ENCODE results near the gene RTEL1. TPM values are rescaled to one million over a fixed set of nuclear protein-coding genes. Genes with fewer than 3 reads are reported as not detected.
A peak's percentile ranks its signal among the peaks of the same experiment; 100 is the strongest.
"Not testable (repeated sequence)": the region's sequence is repeated elsewhere in the genome, so short reads cannot be mapped to it uniquely, and the experiment has no call there.

The RTEL1 gene
- total RNA-seq, 1 donor = 13.5 TPM

DNA sequence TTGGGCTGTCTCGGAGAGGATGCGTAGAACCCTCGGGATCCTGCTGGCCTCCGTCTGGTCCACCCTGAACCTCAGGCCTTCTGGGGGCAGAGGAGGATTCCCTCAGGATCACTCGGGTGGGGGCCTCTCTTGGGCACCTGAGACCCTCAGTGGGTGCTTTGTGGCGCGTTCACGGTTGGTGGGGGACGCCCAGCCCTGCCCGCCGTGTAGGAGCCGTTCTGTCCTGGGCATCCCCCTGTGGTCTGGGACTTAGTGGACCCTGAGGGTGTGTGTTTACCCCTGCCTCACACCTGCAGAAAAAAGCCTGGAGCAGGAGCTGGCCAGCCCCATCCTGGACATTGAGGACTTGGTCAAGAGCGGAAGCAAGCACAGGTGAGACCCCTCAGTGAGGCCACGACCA is 7.6 kb downstream of the RTEL1 start:
- no peak for DNase-seq (ENCODE audit: low read depth in 2 of 3, low spot score in 2 of 3)

DNA sequence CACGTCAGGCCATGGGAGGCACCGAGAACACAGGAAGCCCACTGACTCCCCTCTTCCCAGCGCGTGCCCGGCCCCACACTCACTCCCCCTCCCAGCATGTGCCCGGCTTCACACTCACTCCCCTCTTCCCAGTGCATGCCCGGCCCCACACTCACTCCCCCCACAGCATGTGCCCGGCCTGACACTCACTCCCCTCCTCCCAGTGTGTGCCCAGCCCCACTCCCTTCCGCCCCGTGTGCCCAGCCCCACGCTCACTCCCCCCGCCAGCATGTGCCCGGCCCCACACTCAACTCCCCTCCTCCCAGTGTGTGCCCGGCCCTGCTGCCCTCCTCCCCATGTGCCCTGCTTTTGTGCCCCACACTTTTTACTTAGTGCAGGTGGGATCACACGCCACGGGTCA is 9.7 kb downstream of the RTEL1 start:
- DNase-seq (ENCODE audit: low read depth in 2 of 3, low spot score in 2 of 3) = no peak

GRCh38 chr20:63668351-63668750 is 10.2 kb downstream of the RTEL1 start:
- no peak for DNase-seq (ENCODE audit: low read depth in 2 of 3, low spot score in 2 of 3)

DNA sequence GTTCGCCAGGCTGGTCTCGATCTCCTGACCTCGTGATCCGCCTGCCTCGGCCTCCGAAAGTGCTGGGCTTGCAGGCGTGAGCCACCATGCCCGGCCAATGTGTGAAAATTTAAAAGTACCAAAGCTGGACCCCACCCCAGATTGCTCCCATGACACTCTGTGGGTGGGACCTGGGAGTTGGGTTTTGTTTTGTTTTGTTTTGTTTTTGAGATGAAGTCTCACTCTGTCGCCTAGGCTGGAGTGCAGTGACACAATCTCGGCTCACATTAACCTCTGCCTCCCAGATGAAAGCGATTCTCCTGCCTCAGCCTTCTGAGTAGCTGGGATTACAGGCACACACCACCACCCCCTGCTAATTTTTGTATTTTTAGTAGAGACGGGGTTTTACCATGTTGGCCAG is 13.6 kb downstream of the RTEL1 start:
- DNase-seq (ENCODE audit: low read depth in 2 of 3, low spot score in 2 of 3) = not testable (repeated sequence)

GRCh38 chr20:63672666-63673065 is 14.6 kb downstream of the RTEL1 start:
- no peak for DNase-seq (ENCODE audit: low read depth in 2 of 3, low spot score in 2 of 3)

- no peak for DNase-seq (ENCODE audit: low read depth in 2 of 3, low spot score in 2 of 3)
These were observed 15.8 kb downstream of the RTEL1 start for GRCh38 chr20:63673951-63674350.

DNA sequence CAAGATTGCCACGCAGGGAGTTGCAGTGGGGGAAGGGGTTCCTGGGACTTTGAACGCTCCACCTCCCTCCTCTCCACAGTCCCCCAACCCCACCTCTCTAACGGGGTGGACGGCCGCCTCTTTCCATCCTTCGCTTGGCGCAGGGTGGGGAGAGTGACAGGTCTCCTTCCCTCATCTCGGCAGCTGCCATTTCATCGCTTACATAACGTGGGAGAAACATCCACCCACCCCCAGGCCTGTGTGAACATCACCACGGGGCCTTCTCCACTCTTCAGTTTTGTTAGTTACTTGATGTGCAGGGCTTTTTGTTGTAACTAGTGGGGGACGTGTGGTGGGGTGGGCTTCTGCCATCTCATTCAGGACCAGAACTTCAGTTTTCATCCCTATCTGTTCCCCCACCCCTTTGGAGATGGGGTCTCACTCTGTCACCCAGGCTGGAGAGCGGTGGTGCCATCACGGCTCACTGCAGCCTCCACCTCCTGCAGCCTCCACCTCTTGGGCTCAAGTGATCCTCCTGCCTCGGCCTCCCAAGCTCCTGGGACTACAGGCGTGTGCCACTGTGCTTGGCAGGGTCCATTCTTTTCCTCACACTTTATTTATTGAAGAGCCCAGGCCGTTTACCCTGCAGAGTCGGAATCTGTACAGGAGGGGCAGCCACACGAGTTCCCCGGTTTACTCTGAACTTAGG is 17.7 kb downstream of the RTEL1 start:
- no peak for DNase-seq (ENCODE audit: low read depth in 2 of 3, low spot score in 2 of 3)

DNA sequence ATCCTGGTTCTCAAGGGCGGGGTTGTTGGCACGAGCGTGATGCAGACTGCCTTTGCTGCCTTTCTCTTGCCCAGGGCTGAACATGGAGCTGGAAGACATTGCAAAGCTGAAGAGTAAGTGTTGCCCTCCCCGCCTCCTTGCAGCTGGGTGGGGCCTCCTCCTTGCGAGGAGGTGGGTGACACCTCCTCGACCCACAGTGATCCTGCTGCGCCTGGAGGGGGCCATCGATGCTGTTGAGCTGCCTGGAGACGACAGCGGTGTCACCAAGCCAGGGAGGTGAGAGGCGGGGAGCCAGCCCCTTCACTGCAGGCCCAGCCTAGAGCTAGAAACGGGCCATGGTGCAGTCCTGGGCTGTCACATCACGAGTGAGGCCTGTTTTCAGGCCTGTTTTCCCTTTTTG is 20.0 kb downstream of the RTEL1 start:
- DNase-seq (ENCODE audit: low read depth in 2 of 3, low spot score in 2 of 3) = no peak

DNA sequence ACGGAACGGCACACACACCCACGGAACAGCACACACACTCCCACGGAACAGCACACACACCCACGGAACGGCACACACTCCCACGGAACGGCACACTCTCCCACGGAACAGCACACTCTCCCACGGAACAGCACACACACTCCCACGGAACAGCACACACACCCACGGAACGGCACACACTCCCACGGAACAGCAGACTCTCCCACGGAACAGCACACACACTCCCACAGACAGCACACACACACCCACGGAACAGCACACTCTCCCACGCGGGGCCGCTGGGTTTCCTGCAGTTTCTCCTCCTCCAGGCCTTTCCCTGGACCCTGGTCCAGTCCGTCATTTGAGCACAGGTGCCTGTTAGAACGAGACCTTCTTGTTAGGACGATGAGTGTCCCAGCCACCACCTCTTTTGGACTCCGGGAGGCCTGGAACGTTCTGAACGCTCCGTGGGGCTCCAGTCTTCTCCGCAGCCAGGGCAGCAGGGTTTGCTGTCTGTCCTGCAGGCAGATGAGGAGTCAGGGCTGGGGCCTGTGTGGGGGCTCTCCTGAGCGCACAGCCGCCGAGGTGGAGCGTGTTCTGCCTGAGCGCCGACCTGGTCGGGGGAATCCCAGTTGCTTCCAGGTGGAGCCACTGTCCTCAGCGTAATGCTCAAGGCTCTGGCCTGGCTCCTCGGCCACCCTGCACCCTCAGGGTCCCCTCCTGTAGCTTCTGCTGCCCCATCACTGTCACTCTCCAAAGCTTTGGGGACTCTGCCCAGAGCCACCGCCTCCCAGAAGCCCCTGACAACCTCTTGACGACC is 20.8 kb downstream of the RTEL1 start:
- DNase-seq (ENCODE audit: low read depth in 2 of 3, low spot score in 2 of 3) = no peak

- no peak for DNase-seq (ENCODE audit: low read depth in 2 of 3, low spot score in 2 of 3)
These were observed 21.7 kb downstream of the RTEL1 start for GRCh38 chr20:63679799-63680305.

GRCh38 chr20:63680427-63680826 is 22.3 kb downstream of the RTEL1 start:
- no peak for DNase-seq (ENCODE audit: low read depth in 2 of 3, low spot score in 2 of 3)

DNA sequence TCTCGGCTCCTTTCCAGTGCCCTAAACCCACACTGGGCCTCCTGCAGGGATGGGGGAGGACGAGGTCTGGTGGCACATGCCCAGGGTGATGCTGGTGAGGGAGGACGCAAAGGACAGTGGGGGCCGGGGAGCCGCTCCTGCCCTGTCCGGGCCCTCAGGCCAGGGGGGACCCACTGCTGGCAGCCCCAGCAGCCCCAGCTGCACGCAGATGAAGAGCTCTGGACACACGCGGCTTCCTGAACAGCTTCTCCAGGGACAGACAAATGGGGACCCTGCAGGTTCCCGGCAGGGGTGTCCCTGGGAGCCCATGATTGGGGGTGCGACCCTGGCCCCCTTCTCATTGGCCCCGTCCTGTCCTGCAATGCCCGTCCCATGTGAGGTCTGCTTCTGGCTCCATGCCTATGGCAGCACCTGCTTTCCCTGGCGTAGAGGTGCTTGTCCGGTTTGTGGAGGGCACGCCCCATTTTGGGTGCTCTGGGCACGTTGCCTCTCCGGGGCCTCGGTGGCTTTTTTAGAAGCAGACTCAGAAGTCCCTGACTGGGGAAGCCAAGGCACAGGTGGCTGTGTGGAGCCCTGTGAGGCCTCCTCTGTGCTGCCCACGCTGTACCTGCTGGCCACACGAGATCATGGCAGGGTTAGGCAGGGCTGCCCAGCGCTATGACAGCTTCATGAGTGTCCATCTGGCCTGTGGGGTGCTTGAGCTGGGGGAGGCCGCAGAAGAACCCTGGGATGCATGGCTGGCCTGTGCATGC is 22.9 kb downstream of the RTEL1 start:
- no peak for DNase-seq (ENCODE audit: low read depth in 2 of 3, low spot score in 2 of 3)

- no peak for DNase-seq (ENCODE audit: low read depth in 2 of 3, low spot score in 2 of 3)
These were observed 23.6 kb downstream of the RTEL1 start for GRCh38 chr20:63681609-63682142.

- DNase-seq (ENCODE audit: low read depth in 2 of 3, low spot score in 2 of 3) = no peak
These were observed 24.4 kb downstream of the RTEL1 start for GRCh38 chr20:63682384-63683139.

DNA sequence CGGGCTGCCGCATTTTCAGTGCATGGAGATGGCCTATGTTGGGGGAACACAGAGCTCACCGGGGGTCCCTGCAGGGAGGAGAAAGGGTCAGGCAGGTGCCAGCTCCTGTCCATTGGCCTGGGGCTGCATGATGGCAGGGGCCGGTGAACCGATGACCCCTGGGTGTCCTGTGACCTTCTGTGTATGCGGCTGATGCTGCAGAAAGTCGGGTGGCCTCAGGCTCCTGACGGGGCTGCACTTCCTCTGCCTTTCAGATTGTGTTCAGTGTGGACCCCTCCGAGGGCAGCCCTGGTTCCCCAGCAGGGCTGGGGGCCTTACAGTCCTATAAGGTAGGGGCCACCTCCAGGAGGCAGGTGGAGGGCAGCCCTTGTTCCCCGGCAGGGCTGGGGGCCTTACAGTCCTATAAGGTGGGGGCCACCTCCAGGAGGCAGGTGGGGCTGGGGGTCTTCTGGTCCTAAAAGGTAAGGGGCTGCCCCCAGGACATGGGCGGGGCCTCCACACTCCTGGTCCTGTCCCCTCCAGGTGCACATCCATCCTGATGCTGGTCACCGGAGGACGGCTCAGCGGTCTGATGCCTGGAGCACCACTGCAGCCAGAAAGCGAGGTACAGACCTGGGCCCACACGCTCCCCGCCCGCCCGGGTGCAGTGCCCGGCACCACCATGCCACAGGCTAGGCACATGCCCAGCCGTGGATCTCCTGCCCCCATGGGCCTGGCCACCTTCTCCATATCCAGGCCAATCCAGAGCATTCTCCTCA is 27.3 kb downstream of the RTEL1 start:
- DNase-seq (ENCODE audit: low read depth in 2 of 3, low spot score in 2 of 3) = no peak

- no peak for DNase-seq (ENCODE audit: low read depth in 2 of 3, low spot score in 2 of 3)
These were observed 28.0 kb downstream of the RTEL1 start for GRCh38 chr20:63686094-63686491.

DNA sequence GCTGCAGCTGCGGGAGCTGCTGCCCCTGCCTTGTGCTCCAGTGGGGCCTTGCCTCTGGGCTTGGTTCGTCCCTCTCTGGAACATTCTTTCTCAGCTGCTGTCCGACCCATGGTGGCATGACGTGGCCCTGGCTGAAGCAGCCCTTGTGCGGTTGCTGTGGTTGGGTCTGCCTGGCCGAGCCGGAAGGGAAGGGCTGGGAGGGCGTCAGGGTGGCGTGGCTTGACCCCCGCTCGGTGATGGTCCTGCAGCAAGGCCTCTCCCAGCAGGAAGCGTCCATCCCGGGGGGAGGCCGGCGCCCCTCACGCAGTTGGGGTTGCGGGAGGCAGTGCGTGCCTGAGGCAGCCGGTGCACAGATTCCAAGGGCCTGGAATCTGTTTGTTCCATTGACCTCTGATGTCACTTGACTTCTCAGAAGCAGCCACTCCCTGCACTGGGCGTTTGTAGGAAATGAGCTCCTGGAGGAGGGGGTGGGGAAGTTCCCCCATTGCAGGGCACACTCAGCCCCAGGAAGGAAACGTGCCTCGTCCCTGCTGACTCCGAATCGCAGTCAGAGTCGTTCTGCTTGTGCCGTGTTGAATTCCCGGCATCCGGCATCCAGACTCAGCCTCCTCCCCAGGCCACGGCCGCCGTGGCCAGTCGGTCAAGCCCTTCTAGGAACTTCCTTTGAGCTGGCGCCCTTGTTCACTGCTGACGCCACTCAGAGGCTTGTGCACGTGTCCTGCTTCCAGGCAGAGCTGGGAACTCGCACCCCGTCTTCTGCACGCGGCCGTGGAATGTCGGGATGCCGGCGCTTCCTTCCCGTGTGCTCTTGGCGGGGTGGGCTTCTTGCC is 28.6 kb downstream of the RTEL1 start:
- peak in 2 of 3 donors; percentile 53 to 54 for DNase-seq (ENCODE audit: low read depth in 2 of 3, low spot score in 2 of 3)

- DNase-seq (ENCODE audit: low read depth in 2 of 3, low spot score in 2 of 3) = no peak
These were observed 29.5 kb downstream of the RTEL1 start for GRCh38 chr20:63687419-63688178.

Data from hematopoietic multipotent progenitor cell (in vitro differentiated cells).